SJCRH30 (cell line): ENCODE data around the gene MVP. TPM values are rescaled to one million over a fixed set of nuclear protein-coding genes. Genes with fewer than 3 reads are reported as not detected.
"Not testable (repeated sequence)": the region's sequence is repeated elsewhere in the genome, so short reads cannot be mapped to it uniquely, and the experiment has no call there.

Source experiments
- DNase-seq, 2 experiments: peaks; one replicate each; pipeline ENCODE4 v3.0.0-alpha.2; 2015 to 2020
- H3K27ac ChIP-seq: fragments of 250-450 bp; sonication (Bioruptor Pico); 2 replicates; pipeline ENCODE4 v1.5.1; 2020; ENCODE audit warnings: mild to moderate bottlenecking, moderate library complexity
- H3K27me3 ChIP-seq: fragments of 250-450 bp; sonication (Bioruptor Pico); 2 replicates; pipeline ENCODE4 v1.5.1; 2020; ENCODE audit warnings: mild to moderate bottlenecking, moderate library complexity
- H3K36me3 ChIP-seq: fragments of 250-450 bp; sonication (Bioruptor Pico); 2 replicates; pipeline ENCODE4 v1.5.1; 2020; ENCODE audit warnings: mild to moderate bottlenecking, moderate library complexity
- H3K4me1 ChIP-seq: fragments of 250-450 bp; sonication (Bioruptor Pico); 2 replicates; pipeline ENCODE4 v1.5.1; 2020; ENCODE audit warnings: mild to moderate bottlenecking, moderate library complexity
- H3K4me3 ChIP-seq: fragments of 250-450 bp; sonication (Bioruptor Pico); 2 replicates; pipeline ENCODE4 v1.5.1; 2020; ENCODE audit warnings: mild to moderate bottlenecking, moderate library complexity
- H3K9me3 ChIP-seq: fragments of 250-450 bp; sonication (Bioruptor Pico); replicated peaks from 2 replicates; pipeline ENCODE4 v1.5.1; 2020; ENCODE audit warnings: mild to moderate bottlenecking, moderate library complexity
- total RNA-seq: library from RNA; depleted of rRNA; stranded (reverse); fragments of >200 nt; shearing (Covaris generic); gene quantifications from 2 replicates; pipeline ENCODE4 v1.2.3, GENCODE V29; 2014; rRNA removed

Gene MVP
- total RNA-seq, 1 experiment from 2014 or later: 0.63 TPM

- Histone ChIP-seq H3K4me3 (no peak overlapping the region), H3K9me3 (no peaks in the 10 kb centered on the region), H3K27me3 (no peaks in the 10 kb centered on the region; the same call in 1 of the 2 replicates), H3K36me3 (no peaks in the 10 kb centered on the region), H3K27ac (no peak overlapping the region), H3K4me1 (no peaks in the 10 kb centered on the region)
- DNase-seq: peak; percentile 12 to 29
Observed at GRCh38 chr16:29877266-29877961, 57.2 kb downstream of the MVP start.

- no peaks in the 10 kb centered on the region for H3K36me3 ChIP-seq
- DNase-seq: no peak
- no peak overlapping the region for H3K27ac ChIP-seq
- H3K9me3 ChIP-seq: no peaks in the 10 kb centered on the region
- no peak overlapping the region for H3K4me3 ChIP-seq
- no peaks in the 10 kb centered on the region for H3K4me1 ChIP-seq
- H3K27me3 ChIP-seq: no peaks in the 10 kb centered on the region
Observed at GRCh38 chr16:29878172-29878571, 57.9 kb downstream of the MVP start.

- no peaks in the 10 kb centered on the region for H3K27me3 ChIP-seq
- H3K9me3 ChIP-seq: no peaks in the 10 kb centered on the region
- H3K27ac ChIP-seq: no peak overlapping the region
- H3K4me1 ChIP-seq: no peaks in the 10 kb centered on the region
- no peak for DNase-seq
- no peaks in the 10 kb centered on the region for H3K36me3 ChIP-seq
- no peak overlapping the region for H3K4me3 ChIP-seq
Observed at GRCh38 chr16:29881050-29881449, 60.8 kb downstream of the MVP start.

GRCh38 chr16:29883987-29884386 lies 63.7 kb downstream of the MVP start:
- H3K36me3 ChIP-seq: no peaks in the 10 kb centered on the region
- H3K9me3 ChIP-seq: no peaks in the 10 kb centered on the region
- H3K27me3 ChIP-seq: no peaks in the 10 kb centered on the region
- H3K27ac ChIP-seq: no peak overlapping the region
- no peak overlapping the region for H3K4me3 ChIP-seq
- H3K4me1 ChIP-seq: no peaks in the 10 kb centered on the region
- DNase-seq: no peak

GRCh38 chr16:29889372-29889771 lies 69.1 kb downstream of the MVP start:
- H3K4me1 ChIP-seq, H3K27me3 ChIP-seq, H3K27ac ChIP-seq, H3K9me3 ChIP-seq, H3K4me3 ChIP-seq, H3K36me3 ChIP-seq, DNase-seq: not testable (repeated sequence)

- H3K4me1 ChIP-seq: no peaks in the 10 kb centered on the region
- no peak for DNase-seq
- H3K36me3 ChIP-seq: no peaks in the 10 kb centered on the region
- H3K27ac ChIP-seq: no peak overlapping the region
- H3K27me3 ChIP-seq: no peaks in the 10 kb centered on the region
- no peaks in the 10 kb centered on the region for H3K9me3 ChIP-seq
- H3K4me3 ChIP-seq: no peak overlapping the region
Observed at GRCh38 chr16:29891525-29892457, 71.5 kb downstream of the MVP start.

GRCh38 chr16:29892458-29892813 lies 72.2 kb downstream of the MVP start:
- DNase-seq: no peak
- Histone ChIP-seq H3K27ac (no peak overlapping the region), H3K4me1 (no peaks in the 10 kb centered on the region), H3K36me3 (no peaks in the 10 kb centered on the region), H3K4me3 (no peak overlapping the region), H3K9me3 (no peaks in the 10 kb centered on the region), H3K27me3 (no peaks in the 10 kb centered on the region)

- H3K36me3 ChIP-seq: no peaks in the 10 kb centered on the region
- H3K4me3 ChIP-seq: no peak overlapping the region
- no peaks in the 10 kb centered on the region for H3K9me3 ChIP-seq
- H3K27ac ChIP-seq: no peak overlapping the region
- DNase-seq: no peak
- H3K27me3 ChIP-seq: no peaks in the 10 kb centered on the region
- no peaks in the 10 kb centered on the region for H3K4me1 ChIP-seq
Observed at GRCh38 chr16:29893553-29893952, 73.3 kb downstream of the MVP start.

- H3K4me3 ChIP-seq: no peak overlapping the region
- DNase-seq: no peak
- H3K36me3 ChIP-seq: no peaks in the 10 kb centered on the region
- H3K27me3 ChIP-seq: no peaks in the 10 kb centered on the region
- no peaks in the 10 kb centered on the region for H3K9me3 ChIP-seq
- no peaks in the 10 kb centered on the region for H3K4me1 ChIP-seq
- H3K27ac ChIP-seq: no peak overlapping the region
Observed at GRCh38 chr16:29894352-29894751, 74.1 kb downstream of the MVP start.

GRCh38 chr16:29896841-29897240 lies 76.6 kb downstream of the MVP start:
- H3K27ac ChIP-seq: no peak overlapping the region
- DNase-seq: no peak

GRCh38 chr16:29897333-29897732 lies 77.1 kb downstream of the MVP start:
- H3K4me3 ChIP-seq: no peak overlapping the region
- H3K4me1 ChIP-seq: no peaks in the 10 kb centered on the region
- H3K27me3 ChIP-seq: no peaks in the 10 kb centered on the region
- no peaks in the 10 kb centered on the region for H3K36me3 ChIP-seq
- no peak overlapping the region for H3K27ac ChIP-seq
- H3K9me3 ChIP-seq: no peaks in the 10 kb centered on the region
- no peak for DNase-seq

More at GRCh38 chr16:29896841-29897240, 76.6 kb downstream of the MVP start:
- Histone ChIP-seq H3K36me3 (no peaks in the 10 kb centered on the region), H3K4me3 (no peak overlapping the region), H3K27me3 (no peaks in the 10 kb centered on the region), H3K9me3 (no peaks in the 10 kb centered on the region), H3K4me1 (no peaks in the 10 kb centered on the region)

Other genes starting within 250 kb of the MVP start
- 0.96 and 2.1 TPM in 2 replicates for gene SPN, start 157.2 kb upstream of the MVP start, total RNA-seq
- 51.0 and 51.9 TPM in 2 replicates for gene QPRT, start 141.3 kb upstream of the MVP start, total RNA-seq
- not detected in 2 replicates for gene C16orf54, start 74.5 kb upstream of the MVP start, total RNA-seq
- not detected in 2 replicates for gene ZG16, start 42.2 kb upstream of the MVP start, total RNA-seq
- gene KIF22, start 29.7 kb upstream of the MVP start, total RNA-seq: 115 and 122 TPM in 2 replicates
- 186 and 221 TPM in 2 replicates for gene MAZ, start 13.9 kb upstream of the MVP start, total RNA-seq
- gene PRRT2, start 8.3 kb upstream of the MVP start, total RNA-seq: 0.81 and 1.5 TPM in 2 replicates
- gene PAGR1, start 4.3 kb upstream of the MVP start, total RNA-seq: 25.1 and 28.2 TPM in 2 replicates
- gene CDIPT, start 42.8 kb downstream of the MVP start, total RNA-seq: 29.6 and 30.1 TPM in 2 replicates
- not detected in 2 replicates for gene SEZ6L2, start 79.1 kb downstream of the MVP start, total RNA-seq
- 0.06 and 0.35 TPM in 2 replicates for gene ASPHD1, start 80.0 kb downstream of the MVP start, total RNA-seq
- gene KCTD13, start 105.8 kb downstream of the MVP start, total RNA-seq: 3.5 and 5.3 TPM in 2 replicates
- gene TMEM219, start 141.6 kb downstream of the MVP start, total RNA-seq: 29.8 and 32.1 TPM in 2 replicates
- gene TAOK2, start 153.4 kb downstream of the MVP start, total RNA-seq: 27.3 and 30.6 TPM in 2 replicates
- gene HIRIP3, start 175.2 kb downstream of the MVP start, total RNA-seq: 10.9 and 12.5 TPM in 2 replicates
- 54.5 and 55.7 TPM in 2 replicates for gene INO80E, start 175.8 kb downstream of the MVP start, total RNA-seq
- not detected in 2 replicates for gene DOC2A, start 190.6 kb downstream of the MVP start, total RNA-seq
- not detected in 2 replicates for gene C16orf92, start 202.7 kb downstream of the MVP start, total RNA-seq
- gene TLCD3B, start 210.8 kb downstream of the MVP start, total RNA-seq: 0.49 and 0.58 TPM in 2 replicates
- gene ALDOA, start 245.3 kb downstream of the MVP start, total RNA-seq: 646 and 744 TPM in 2 replicates